Activated T-helper 9 cell treated with anti-CD3 and anti-CD28 coated beads, Interleukin-2, amount 50 U/mL, for 16 hours (primary cell): ENCODE data around the gene NRGN.

Experiments
- DNase-seq: peaks from one replicate; pipeline ENCODE4 v3.0.0-alpha.2; 2020; ENCODE audit warnings: low read depth

The NRGN gene

DNA sequence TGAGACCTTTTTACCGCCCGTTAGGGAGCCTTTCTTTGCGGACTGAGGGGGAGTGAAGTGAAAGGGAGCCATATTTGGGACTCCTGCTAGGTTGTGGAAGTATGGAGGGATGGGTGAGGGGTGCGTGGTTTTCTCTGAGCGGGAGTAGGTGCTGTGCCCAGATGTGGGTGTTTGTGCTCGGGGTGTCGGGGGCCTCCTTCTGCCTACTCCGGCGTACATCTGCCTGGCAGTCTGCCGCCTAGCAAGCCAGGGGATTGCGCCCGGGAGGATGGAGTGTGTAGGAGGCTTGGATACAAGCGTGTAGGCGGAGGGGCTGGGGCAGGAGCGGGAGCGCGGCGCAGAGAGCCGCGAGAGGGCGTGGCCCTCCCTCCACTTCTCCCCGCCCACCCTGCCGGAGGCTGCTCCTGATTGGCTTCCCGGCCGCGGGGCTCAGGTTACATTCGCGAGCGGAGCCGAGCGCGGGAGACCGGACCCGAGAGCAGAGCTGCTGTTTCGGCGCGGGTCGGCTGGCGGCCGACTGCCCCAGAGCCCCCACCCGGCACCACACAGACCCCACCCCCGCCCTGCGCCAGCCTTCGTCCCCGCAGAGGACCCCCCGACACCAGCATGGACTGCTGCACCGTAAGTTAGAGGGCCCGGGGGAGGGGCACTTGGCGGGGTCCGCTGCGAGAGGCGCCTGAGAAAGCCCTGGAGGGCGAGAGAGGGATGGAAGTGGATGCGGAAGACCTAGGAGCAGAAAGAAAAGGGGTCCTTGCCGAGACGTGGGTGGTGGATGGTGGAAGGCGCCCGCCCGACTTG is at the start of gene NRGN:
NRGN (plus strand) TSS at position 464 of the 798 bp plus-strand sequence; CDS start at position 607, 143 bp downstream.
- peak; percentile 71 for DNase-seq

- DNase-seq = no peak
Observed at GRCh38 chr11:124693142-124693541, 46.6 kb upstream of the NRGN start.

GRCh38 chr11:124699547-124699946 is 40.2 kb upstream of the NRGN start:
- no peak for DNase-seq

GRCh38 chr11:124700028-124700427 is 39.7 kb upstream of the NRGN start:
- DNase-seq = no peak

GRCh38 chr11:124707829-124708228 is 31.9 kb upstream of the NRGN start:
- no peak for DNase-seq

GRCh38 chr11:124712392-124712791 is 27.4 kb upstream of the NRGN start:
- no peak for DNase-seq

- DNase-seq = no peak
Observed at GRCh38 chr11:124716591-124716990, 23.2 kb upstream of the NRGN start.

DNA sequence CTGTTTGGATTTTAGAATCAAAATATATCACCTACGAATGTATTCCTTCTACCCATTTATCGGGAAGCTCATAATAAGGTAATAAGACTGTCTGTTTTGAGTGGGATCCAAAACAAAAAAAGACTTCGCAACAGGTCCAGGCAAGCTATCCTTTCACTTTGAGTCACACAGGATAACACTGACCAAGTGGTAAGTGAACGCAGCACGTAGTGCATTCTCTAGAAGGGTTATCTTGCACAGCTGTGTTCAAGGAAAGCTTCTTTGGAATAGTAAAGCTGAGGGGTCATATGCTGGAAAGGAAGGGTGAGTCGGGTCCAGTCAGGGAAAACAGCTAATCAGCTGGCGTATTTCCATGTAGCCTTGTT is 22.3 kb upstream of the NRGN start:
- DNase-seq = no peak

DNA sequence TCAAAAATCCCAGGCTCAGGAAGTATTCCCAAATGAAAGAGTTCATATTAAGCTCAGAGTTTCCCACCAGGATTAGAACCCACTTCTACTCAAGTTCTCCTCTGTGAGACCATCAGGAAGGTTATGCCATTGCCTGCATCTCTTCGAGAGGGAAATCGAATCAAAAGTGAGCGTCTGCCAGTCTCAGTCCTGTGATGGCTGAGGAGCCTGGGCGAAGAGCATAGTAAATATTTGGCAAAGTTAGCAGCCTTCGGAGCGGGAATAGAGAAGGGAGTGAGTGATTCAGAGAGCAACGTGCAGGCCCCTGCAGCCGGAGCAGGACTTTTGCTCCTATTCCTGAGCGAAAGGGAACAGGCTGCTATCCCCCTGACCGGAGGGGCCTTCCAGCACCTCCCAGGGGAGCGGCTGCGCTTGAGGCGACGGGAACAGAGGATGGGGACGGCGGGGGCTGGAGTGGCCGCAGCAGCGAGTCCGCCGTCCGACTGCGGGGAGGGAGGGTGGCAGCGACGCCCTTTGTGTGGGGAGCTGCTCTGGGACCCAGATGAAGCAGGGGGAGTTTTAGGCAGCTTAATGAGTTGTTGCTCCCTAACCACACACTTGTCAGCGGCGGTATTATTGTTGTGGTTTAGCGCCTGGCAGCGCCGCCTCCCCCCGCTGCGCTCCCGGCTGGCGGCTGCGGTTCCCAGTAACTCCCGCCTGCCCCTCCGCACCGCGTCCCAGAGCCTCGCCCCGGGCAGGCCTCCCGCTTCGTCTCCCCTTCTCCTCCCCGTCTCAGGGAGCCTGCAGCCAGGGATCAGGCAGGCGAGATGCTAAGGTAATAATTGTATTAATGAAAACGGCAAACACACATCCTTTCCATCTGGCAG is 21.7 kb upstream of the NRGN start:
- DNase-seq = no peak

DNA sequence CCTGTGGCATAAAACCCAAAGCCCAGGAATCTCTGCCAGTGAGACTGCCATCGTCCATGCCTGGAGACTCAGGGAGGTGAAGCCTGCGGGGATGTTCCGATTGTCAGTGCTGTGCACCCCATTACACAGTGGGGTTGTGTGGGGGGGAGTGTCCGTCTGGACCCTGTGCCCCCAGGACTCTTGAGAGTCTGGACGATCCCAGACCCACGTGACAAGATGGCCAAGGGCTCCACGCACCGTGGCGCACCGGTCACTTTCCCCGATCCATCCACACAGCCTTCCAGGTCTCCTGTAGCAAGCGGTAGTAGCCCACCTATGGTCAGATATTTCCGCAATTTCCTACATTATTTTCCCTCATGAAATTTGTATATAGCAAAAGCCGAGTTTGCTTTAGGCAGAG is 20.9 kb upstream of the NRGN start:
- DNase-seq = no peak

GRCh38 chr11:124719534-124719933 is 20.2 kb upstream of the NRGN start:
- DNase-seq = no peak

- no peak for DNase-seq
Observed at GRCh38 chr11:124722176-124722575, 17.6 kb upstream of the NRGN start.

GRCh38 chr11:124724979-124725718 is 14.6 kb upstream of the NRGN start:
- DNase-seq = no peak

GRCh38 chr11:124725719-124726105 is 14.0 kb upstream of the NRGN start:
- DNase-seq = no peak

DNA sequence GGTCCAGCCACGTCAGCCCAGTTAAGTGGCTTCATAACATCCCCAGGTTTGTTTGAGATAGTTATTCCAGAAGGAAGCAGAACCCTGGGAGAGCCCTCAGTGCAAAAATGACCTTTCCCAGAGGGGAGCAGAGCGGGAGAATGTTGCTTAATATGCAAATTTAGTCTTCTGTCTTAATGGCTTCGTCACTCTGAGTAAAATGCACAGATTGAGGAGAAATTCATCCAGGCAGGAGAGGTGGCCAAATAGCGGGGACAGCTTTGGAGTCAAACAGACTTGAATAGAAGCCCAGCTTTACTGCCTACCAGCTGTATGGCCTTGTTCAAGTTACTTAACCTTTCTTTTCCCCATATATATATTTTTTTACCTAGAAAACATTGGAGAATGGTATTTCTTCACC is 12.3 kb upstream of the NRGN start:
- DNase-seq = no peak

- no peak for DNase-seq
Observed at GRCh38 chr11:124728134-124728533, 11.6 kb upstream of the NRGN start.

- no peak for DNase-seq
Observed at GRCh38 chr11:124729571-124729970, 10.2 kb upstream of the NRGN start.

DNA sequence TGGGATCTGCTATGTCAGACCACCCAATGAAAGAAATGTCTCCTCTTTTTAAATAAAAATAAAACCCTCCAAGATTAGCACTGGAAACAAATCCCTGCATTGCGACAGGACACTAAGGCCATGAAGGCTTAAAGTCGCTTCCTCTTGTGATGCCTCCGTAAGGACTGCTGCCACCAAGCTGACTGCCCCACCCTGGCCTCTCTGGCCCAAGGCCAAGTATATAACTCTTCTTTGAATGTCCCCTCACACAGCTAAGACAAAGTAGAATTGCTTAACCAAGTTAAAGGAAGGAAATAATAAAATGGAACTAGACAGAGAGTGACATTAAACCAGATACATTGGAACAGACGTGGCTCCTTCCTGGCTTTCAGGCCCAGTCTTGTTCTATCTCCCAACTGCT is 7.5 kb upstream of the NRGN start:
- no peak for DNase-seq

GRCh38 chr11:124736736-124737135 is 3.0 kb upstream of the NRGN start:
- DNase-seq = no peak

GRCh38 chr11:124737638-124738305 is 2.0 kb upstream of the NRGN start:
- no peak for DNase-seq

GRCh38 chr11:124738713-124739478 is 846 bp upstream of the NRGN start:
- no peak for DNase-seq
